Breast epithelium (tissue), 4 donors: Measurements from ENCODE around the gene RHOXF1. TPM values are rescaled to one million over a fixed set of nuclear protein-coding genes. Genes with fewer than 3 reads are reported as not detected.
"Not testable (repeated sequence)": the region's sequence is repeated elsewhere in the genome, so short reads cannot be mapped to it uniquely, and the experiment has no call there.

Source experiments
- DNase-seq, 2 donors: peaks; one replicate each; pipeline ENCODE4 v3.0.0-alpha.2; 2019; ENCODE audit warnings: low spot score in 2 of 2
- H3K27ac ChIP-seq, 2 donors: fragments of 200-600 bp; sonication (generic) in 1 of 2; one replicate each; pipeline ENCODE4 v1.5.1; 2016 to 2019; ENCODE audit warnings: mild to moderate bottlenecking in 1 of 2
- H3K27me3 ChIP-seq, 2 donors: fragments of 200-600 bp; sonication (generic) in 1 of 2; one replicate each; pipeline versions ENCODE4 v1.5.1 to v1.6.0; 2017 to 2019; ENCODE audit warnings: control low read depth in 1 of 2, mild to moderate bottlenecking in 1 of 2
- H3K36me3 ChIP-seq: fragments of 200-600 bp; one replicate; pipeline ENCODE4 v1.5.1; 2019
- H3K4me1 ChIP-seq, 2 donors: fragments of 200-600 bp; sonication (generic); one replicate each; pipeline ENCODE4 v1.5.1; 2016 to 2019; ENCODE audit warnings: control low read depth in 1 of 2
- H3K4me3 ChIP-seq, 3 donors: fragments of 200-600 bp; sonication (generic); 1 replicate in 2 of 3; 2 replicates in 1 of 3; pipeline ENCODE4 v1.5.1; 2016 to 2019; ENCODE audit warnings: mild to moderate bottlenecking in 3 of 3, moderate library complexity in 2 of 3
- H3K9me3 ChIP-seq, 2 donors: fragments of 200-600 bp; sonication (generic) in 1 of 2; one replicate each; pipeline ENCODE4 v1.5.1; 2016 to 2019; ENCODE audit warnings: control low read depth in 1 of 2
- CTCF ChIP-seq, 3 donors: fragments of 450-650 bp; IDR thresholded peaks; one replicate each; pipeline ENCODE4 v1.5.1; 2016 to 2017; ENCODE audit warnings: antibody characterized with exemption in 3 of 3, mild to moderate bottlenecking in 3 of 3, moderate library complexity in 3 of 3
- POLR2A ChIP-seq: fragments of 450-650 bp; IDR thresholded peaks from one replicate; pipeline ENCODE4 v1.6.1; 2016; ENCODE audit warnings: antibody characterized with exemption, mild to moderate bottlenecking, moderate library complexity
- POLR2AphosphoS5 ChIP-seq, 3 donors: sonication (generic); formaldehyde crosslinking; IDR thresholded peaks; one replicate each; pipeline ENCODE4 v1.6.1; 2017; ENCODE audit warnings: antibody characterized with exemption in 3 of 3
- intact Hi-C: fragments of 100-400 bp; cut with DNase I; formaldehyde crosslinking; loops from one replicate; pipeline ENCODE4 v1.15.1; 2023; ENCODE audit warnings: low total_unique reads
- total RNA-seq, 3 donors: library from RNA; depleted of rRNA; stranded (reverse); fragments of >200 nt; gene quantifications; one replicate each; pipeline ENCODE4 v1.1.0, GENCODE V29; 2016

Gene RHOXF1
- total RNA-seq, 3 donors from 2014 or later = 1.3 to 1.9 TPM; not detected in 1

- intact Hi-C loops = no loop called here
- DNase-seq = no peak
- Histone ChIP-seq H3K4me1 (no peaks in the 10 kb centered on the region), H3K36me3 (no peaks in the 10 kb centered on the region), H3K9me3 (peaks cover 0 to 12% of the 10 kb centered on the region in 2 donors), H3K27me3 (peaks cover 0 to 9% of the 10 kb centered on the region in 2 donors), H3K27ac (no peak overlapping the region), H3K4me3 (peak overlapping the region in 2 of 3 donors; percentile 15 to 25)
- TF ChIP-seq CTCF (IDR thresholded peaks at IDR 0.05) (no peak), POLR2A (no peak), POLR2AphosphoS5 (IDR thresholded peaks at IDR 0.05) (no peak)
Observed at GRCh38 chrX:120144178-120144844, 28.6 kb upstream of the RHOXF1 start.

GRCh38 chrX:120140293-120140981, 24.7 kb upstream of the RHOXF1 start:
- Histone ChIP-seq H3K27me3 (peaks cover 0 to 9% of the 10 kb centered on the region in 2 donors), H3K4me1 (no peaks in the 10 kb centered on the region), H3K27ac (no peak overlapping the region), H3K9me3 (no peaks in the 10 kb centered on the region), H3K4me3 (no peak overlapping the region), H3K36me3 (no peaks in the 10 kb centered on the region)
- TF ChIP-seq CTCF (IDR thresholded peaks at IDR 0.05) (no peak), POLR2AphosphoS5 (IDR thresholded peaks at IDR 0.05) (no peak), POLR2A (no peak)
- intact Hi-C loops = no loop called here
- DNase-seq = no peak

GRCh38 chrX:120137439-120137838, 21.7 kb upstream of the RHOXF1 start:
- TF ChIP-seq POLR2AphosphoS5 (IDR thresholded peaks at IDR 0.05) (no peak), POLR2A (no peak), CTCF (IDR thresholded peaks at IDR 0.05) (no peak)
- DNase-seq = no peak
- Histone ChIP-seq H3K4me3 (no peak overlapping the region), H3K36me3 (no peaks in the 10 kb centered on the region), H3K27ac (no peak overlapping the region), H3K27me3 (no peaks in the 10 kb centered on the region), H3K9me3 (no peaks in the 10 kb centered on the region), H3K4me1 (no peaks in the 10 kb centered on the region)
- intact Hi-C loops = no loop called here

DNA sequence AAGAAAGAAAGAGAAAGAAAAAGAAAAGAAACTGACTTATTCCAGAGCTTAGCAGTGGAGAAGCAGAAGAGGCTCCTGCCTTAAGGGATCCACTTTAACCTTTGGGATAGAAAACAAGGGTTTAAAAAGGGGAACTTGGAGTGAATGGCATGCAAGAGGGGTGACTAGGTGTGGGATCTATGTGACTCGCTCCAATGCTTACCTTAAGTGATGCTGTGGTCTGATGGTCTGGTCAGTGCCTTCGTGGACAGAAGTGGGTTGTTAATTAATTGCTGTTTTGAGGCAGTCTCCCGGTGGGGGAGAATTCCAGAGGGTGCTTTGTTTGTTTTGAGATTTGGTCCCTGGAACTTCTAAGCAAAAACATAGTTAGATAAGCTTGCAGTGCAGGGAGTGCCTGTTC, 21.1 kb upstream of the RHOXF1 start:
- no peaks in the 10 kb centered on the region for H3K4me1 ChIP-seq
- no peak overlapping the region for H3K4me3 ChIP-seq
- intact Hi-C loops = no loop called here
- H3K27me3 ChIP-seq = no peaks in the 10 kb centered on the region
- no peaks in the 10 kb centered on the region for H3K36me3 ChIP-seq
- no peaks in the 10 kb centered on the region for H3K9me3 ChIP-seq
- no peak overlapping the region for H3K27ac ChIP-seq
- TF ChIP-seq POLR2AphosphoS5 (IDR thresholded peaks at IDR 0.05) = no peak
- no peak for TF ChIP-seq POLR2A
- TF ChIP-seq CTCF (IDR thresholded peaks at IDR 0.05) = no peak
- no peak for DNase-seq

- Histone ChIP-seq H3K9me3 (no peaks in the 10 kb centered on the region), H3K4me3 (no peak overlapping the region), H3K27me3 (no peaks in the 10 kb centered on the region), H3K36me3 (no peaks in the 10 kb centered on the region), H3K4me1 (no peaks in the 10 kb centered on the region), H3K27ac (no peak overlapping the region)
- no peak for DNase-seq
- no peak for TF ChIP-seq CTCF (IDR thresholded peaks at IDR 0.05)
- no peak for TF ChIP-seq POLR2AphosphoS5 (IDR thresholded peaks at IDR 0.05)
- no peak for TF ChIP-seq POLR2A
- intact Hi-C loops = no loop called here
Observed at GRCh38 chrX:120136128-120136527, 20.4 kb upstream of the RHOXF1 start.

DNA sequence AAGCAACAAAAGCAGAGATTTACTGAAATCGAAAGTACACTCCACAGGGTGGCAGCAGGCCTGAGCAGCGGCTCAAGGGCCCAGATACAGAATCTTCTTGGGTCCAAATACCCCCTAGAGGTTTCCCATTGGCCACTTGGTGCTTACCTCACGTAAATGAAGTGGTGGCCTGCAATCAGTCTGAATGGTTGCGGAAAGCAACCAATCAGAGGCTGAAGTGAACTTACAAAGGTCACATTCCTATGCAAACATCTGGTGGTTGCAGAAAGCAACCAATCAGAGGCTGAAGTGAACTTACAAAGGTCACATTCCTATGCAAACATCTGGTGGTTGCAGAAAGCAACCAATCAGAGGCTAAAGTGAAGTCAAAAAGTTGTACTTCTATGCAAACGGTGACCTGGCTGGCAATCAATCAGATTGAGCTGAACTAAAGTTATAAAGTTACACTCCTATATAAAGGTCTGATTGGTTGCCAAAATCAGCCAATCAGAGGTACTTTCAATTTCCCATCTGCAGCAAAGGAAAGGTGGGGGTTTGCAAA, 12.7 kb upstream of the RHOXF1 start:
- H3K27ac ChIP-seq, H3K4me1 ChIP-seq, H3K4me3 ChIP-seq, H3K27me3 ChIP-seq, DNase-seq, H3K36me3 ChIP-seq, H3K9me3 ChIP-seq, intact Hi-C loops: not testable (repeated sequence)
